MM.1S (cell line): Measurements from ENCODE around the gene ZSCAN5A.

Experiments used
- DNase-seq: peaks from one replicate; pipeline ENCODE4 v3.0.0-alpha.2; 2015
- H2AFZ ChIP-seq: fragments of 300-600 bp; sonication (generic); 2 replicates; pipeline ENCODE4 v1.6.0; 2016; ENCODE audit warnings: antibody characterized with exemption, low read length
- H3F3A ChIP-seq: fragments of 300-600 bp; sonication (generic); 2 replicates; pipeline ENCODE4 v1.6.1; 2016; ENCODE audit warnings: mild to moderate bottlenecking, antibody characterized with exemption, low read length, moderate library complexity, mixed read lengths; ENCODE audit not compliant: insufficient read depth
- H3K27ac ChIP-seq: fragments of 300-600 bp; sonication (generic); 2 replicates; pipeline ENCODE4 v1.5.1; 2016; ENCODE audit warnings: mild to moderate bottlenecking, low read length
- H3K27me3 ChIP-seq: fragments of 300-600 bp; sonication (generic); replicated peaks from 2 replicates; pipeline ENCODE4 v1.6.0; 2016; ENCODE audit warnings: low read length; ENCODE audit not compliant: insufficient read depth
- H3K36me3 ChIP-seq: fragments of 300-600 bp; sonication (generic); replicated peaks from 2 replicates; pipeline ENCODE4 v1.6.1; 2016; ENCODE audit warnings: mild to moderate bottlenecking, low read length, mixed read lengths; ENCODE audit not compliant: insufficient read depth
- H3K4me1 ChIP-seq: fragments of 300-600 bp; sonication (generic); 2 replicates; pipeline ENCODE4 v1.6.1; 2016; ENCODE audit warnings: low read length, mixed read lengths
- H3K4me2 ChIP-seq: fragments of 300-600 bp; sonication (generic); 2 replicates; pipeline ENCODE4 v1.6.0; 2016; ENCODE audit warnings: low read depth, low read length
- H3K4me3 ChIP-seq: fragments of 300-600 bp; sonication (generic); 2 replicates; pipeline ENCODE4 v1.5.1; 2016; ENCODE audit warnings: low read length, mixed read lengths
- H3K79me2 ChIP-seq: fragments of 300-600 bp; sonication (generic); 2 replicates; pipeline ENCODE4 v1.6.1; 2016; ENCODE audit warnings: mixed run types, low read length, mixed read lengths
- H3K9ac ChIP-seq: fragments of 300-600 bp; sonication (generic); 2 replicates; pipeline ENCODE4 v1.6.1; 2016; ENCODE audit warnings: low read length, mixed read lengths
- H3K9me2 ChIP-seq: fragments of 300-600 bp; sonication (generic); replicated peaks from 2 replicates; pipeline ENCODE4 v1.6.1; 2016; ENCODE audit warnings: mild to moderate bottlenecking, low read length, mixed read lengths; ENCODE audit not compliant: insufficient read depth
- H3K9me3 ChIP-seq: fragments of 300-600 bp; sonication (generic); replicated peaks from 2 replicates; pipeline ENCODE4 v1.6.1; 2016; ENCODE audit warnings: mild to moderate bottlenecking, low read length, mixed read lengths; ENCODE audit not compliant: insufficient read depth
- H4K20me1 ChIP-seq: fragments of 300-600 bp; sonication (generic); 2 replicates; pipeline ENCODE4 v1.6.1; 2016; ENCODE audit warnings: mild to moderate bottlenecking, low read length, moderate library complexity, mixed read lengths; ENCODE audit not compliant: insufficient read depth
- CTCF ChIP-seq: fragments of 300-600 bp; sonication (generic); IDR thresholded peaks from 2 replicates; pipeline ENCODE4 v1.5.1; 2016; ENCODE audit warnings: antibody characterized with exemption, low read length, mixed read lengths
- EZH2 ChIP-seq: fragments of 300-600 bp; sonication (generic); optimal IDR thresholded peaks from 2 replicates; pipeline ENCODE3; 2017; ENCODE audit warnings: low read depth, mild to moderate bottlenecking, antibody characterized with exemption, low read length, mixed read lengths
- EZH2phosphoT487 ChIP-seq: fragments of 300-600 bp; sonication (generic); IDR thresholded peaks from 2 replicates; pipeline ENCODE4 v1.6.1; 2018; ENCODE audit warnings: antibody characterized with exemption, low read length

The ZSCAN5A gene

DNA sequence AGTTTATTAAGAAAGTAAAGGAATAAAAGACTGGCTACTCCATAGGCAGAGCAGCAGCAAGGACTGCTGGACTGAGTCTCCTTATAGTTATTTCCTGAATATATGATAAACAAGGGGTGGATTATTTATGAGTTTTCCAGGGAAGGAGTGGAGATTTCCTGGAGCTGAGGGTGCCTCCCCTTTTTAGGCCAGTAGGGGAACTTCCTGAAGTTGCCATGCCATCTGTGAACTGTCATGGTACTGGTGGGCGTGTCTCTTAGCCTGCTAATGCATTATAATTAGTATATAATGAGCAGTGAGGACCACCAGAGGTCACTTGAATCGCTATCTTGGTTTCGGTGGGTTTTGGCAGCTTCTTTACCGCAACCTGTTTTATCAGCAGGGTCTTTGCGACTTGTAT lies 13.5 kb downstream of the ZSCAN5A start:
- no peak overlapping the region for H3K9ac ChIP-seq
- no peaks in the 10 kb centered on the region for H3K36me3 ChIP-seq
- H3K27ac ChIP-seq: no peak overlapping the region
- H4K20me1 ChIP-seq: no peaks in the 10 kb centered on the region
- no peaks in the 10 kb centered on the region for H3K9me2 ChIP-seq
- no peaks in the 10 kb centered on the region for H3F3A ChIP-seq
- DNase-seq: no peak
- no peak for TF ChIP-seq EZH2phosphoT487
- no peak for TF ChIP-seq CTCF
- no peak for TF ChIP-seq EZH2
- H3K9me3 ChIP-seq: no peaks in the 10 kb centered on the region
- H3K4me1 ChIP-seq: no peaks in the 10 kb centered on the region
- H2AFZ ChIP-seq: no peak overlapping the region
- no peaks in the 10 kb centered on the region for H3K79me2 ChIP-seq
- H3K4me3 ChIP-seq: no peak overlapping the region
- no peak overlapping the region for H3K4me2 ChIP-seq
- H3K27me3 ChIP-seq: no peaks in the 10 kb centered on the region

DNA sequence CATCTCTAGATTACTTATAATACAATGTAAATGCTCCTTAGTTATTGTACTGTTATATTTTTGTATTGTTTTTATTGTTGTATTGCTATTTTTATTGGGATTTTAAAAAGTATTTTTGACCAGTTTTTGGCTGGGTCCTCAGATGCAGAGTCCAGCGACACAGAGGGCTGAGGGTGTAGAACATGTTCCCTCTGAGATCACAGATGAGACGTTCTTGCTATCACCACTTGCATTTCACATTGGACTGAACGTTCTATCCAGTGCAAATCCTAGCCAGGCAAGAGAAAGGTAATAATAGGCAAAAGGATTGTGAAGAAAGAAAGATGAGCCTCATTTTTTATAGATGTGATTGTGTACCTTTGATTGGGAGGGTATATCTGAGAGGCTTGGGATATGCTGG lies 15.0 kb downstream of the ZSCAN5A start:
- no peak for DNase-seq
- no peak for TF ChIP-seq EZH2
- TF ChIP-seq EZH2phosphoT487: no peak
- no peak for TF ChIP-seq CTCF
- Histone ChIP-seq H3K36me3 (no peaks in the 10 kb centered on the region), H3K4me1 (no peaks in the 10 kb centered on the region), H2AFZ (no peak overlapping the region), H3K27me3 (no peaks in the 10 kb centered on the region), H3K9ac (no peak overlapping the region), H3K4me3 (no peak overlapping the region), H3K4me2 (no peak overlapping the region), H3K9me2 (no peaks in the 10 kb centered on the region), H4K20me1 (no peaks in the 10 kb centered on the region), H3K27ac (no peak overlapping the region), H3K79me2 (no peaks in the 10 kb centered on the region), H3K9me3 (no peaks in the 10 kb centered on the region), H3F3A (no peaks in the 10 kb centered on the region)

DNA sequence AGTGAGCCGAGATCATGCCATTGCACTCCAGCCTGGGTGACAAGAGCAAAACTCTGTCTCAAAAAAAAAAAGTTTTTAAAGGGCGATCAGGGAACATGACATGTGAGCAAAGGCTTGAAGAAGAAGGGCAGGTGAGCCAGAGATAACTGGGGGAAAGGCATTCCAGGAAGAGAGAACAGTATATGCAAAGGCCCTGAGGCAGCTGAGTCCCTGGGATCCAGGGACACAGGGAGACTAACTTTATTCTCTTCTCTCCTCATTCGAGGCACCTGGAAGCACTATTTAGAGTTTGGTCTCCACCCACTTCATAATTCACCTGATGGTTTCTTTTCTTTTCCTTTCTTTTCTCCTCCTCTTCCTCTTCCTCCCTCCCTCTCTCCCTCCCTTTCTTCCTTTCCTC lies 17.6 kb downstream of the ZSCAN5A start:
- Histone ChIP-seq H3K4me2 (no peak overlapping the region), H3K36me3 (no peaks in the 10 kb centered on the region), H3K4me1 (no peaks in the 10 kb centered on the region), H3K9me2 (no peaks in the 10 kb centered on the region), H2AFZ (no peak overlapping the region), H3K4me3 (no peak overlapping the region), H3K9ac (no peak overlapping the region), H3K9me3 (no peaks in the 10 kb centered on the region), H3K27ac (no peak overlapping the region), H4K20me1 (no peaks in the 10 kb centered on the region), H3K79me2 (no peaks in the 10 kb centered on the region), H3K27me3 (no peaks in the 10 kb centered on the region), H3F3A (no peaks in the 10 kb centered on the region)
- TF ChIP-seq CTCF (no peak), EZH2 (no peak), EZH2phosphoT487 (no peak)
- no peak for DNase-seq
